Stimulated activated naive CD4-positive, alpha-beta T cell treated with Interleukin-2 at 50 U/mL for 16 hours (primary cell): ENCODE results near the gene KRT74.
A peak's percentile ranks its signal among the peaks of the same experiment; 100 is the strongest.
"Not testable (repeated sequence)": the region's sequence is repeated elsewhere in the genome, so short reads cannot be mapped to it uniquely, and the experiment has no call there.

Experiments
- DNase-seq: peaks from one replicate; lab custom pipeline; 2025; lab: John Stamatoyannopoulos, UW

Gene KRT74

GRCh38 chr12:52602552-52602951 lies 28.9 kb upstream of the KRT74 start:
- no peak for DNase-seq

DNA sequence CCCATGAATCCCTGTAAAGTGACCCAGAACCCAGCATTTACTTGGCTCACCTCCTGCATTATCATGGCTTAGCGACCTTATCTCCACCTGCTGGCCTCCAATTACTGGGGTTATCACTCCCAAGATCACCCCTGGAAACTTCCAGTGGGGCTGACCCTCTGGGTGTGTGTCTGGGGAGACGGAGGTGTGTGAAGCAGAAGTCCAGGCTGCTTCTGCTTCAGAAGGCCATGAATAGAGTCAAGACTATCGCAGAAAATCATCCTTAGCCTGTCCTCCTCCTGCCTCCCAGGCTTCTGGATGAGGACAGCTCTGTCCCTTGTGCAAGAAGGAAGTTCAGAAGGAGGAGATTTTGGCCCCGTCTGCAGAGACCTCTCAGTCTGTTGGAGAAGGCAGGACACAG lies 28.0 kb upstream of the KRT74 start:
- no peak for DNase-seq

- DNase-seq, result no peak
Measured at GRCh38 chr12:52600941-52601481, 27.4 kb upstream of the KRT74 start, which contains the start of gene KRT72. KRT72 (minus strand) TSS chr12:52601463; CDS start chr12:52601452, 11 bp downstream.

DNA sequence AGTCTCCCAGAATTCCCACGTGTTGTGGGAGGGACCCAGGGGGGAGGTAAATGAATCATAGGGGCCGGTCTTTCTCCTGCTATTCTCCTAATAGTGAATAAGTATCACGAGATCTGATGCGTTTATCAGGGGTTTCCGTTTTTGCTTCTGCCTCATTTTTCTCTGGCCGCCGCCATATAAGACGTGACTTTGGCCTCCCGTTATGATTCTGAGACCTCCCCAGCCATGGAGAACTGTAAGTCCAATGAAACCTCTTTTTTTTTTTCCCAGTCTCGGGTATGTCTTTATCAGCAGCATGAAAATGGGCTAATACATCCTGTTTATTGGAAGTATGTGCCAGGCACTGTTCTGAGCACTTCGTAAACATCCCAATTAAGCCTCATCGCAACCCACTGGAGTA lies 26.8 kb upstream of the KRT74 start:
- DNase-seq, result no peak

- DNase-seq, result no peak
Measured at GRCh38 chr12:52600071-52600470, 26.4 kb upstream of the KRT74 start.

GRCh38 chr12:52598966-52599365 lies 25.3 kb upstream of the KRT74 start:
- no peak for DNase-seq

DNA sequence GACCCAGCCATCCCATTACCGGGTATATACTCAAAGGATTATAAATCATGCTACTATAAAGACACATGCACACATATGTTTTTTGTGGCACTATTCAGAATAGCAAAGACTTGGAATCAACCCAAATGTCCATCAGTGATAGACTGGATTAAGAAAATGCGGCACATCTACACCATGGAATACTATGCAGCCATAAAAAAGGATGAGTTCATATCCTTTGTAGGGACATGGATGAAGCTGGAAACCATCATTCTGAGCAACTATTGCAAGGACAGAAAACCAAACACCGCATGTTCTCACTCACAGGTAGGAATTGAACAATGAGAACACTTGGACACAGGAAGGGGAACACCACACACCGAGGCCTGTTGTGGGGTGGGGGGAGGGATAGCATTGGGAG lies 20.6 kb upstream of the KRT74 start:
- DNase-seq, result not testable (repeated sequence)

DNA sequence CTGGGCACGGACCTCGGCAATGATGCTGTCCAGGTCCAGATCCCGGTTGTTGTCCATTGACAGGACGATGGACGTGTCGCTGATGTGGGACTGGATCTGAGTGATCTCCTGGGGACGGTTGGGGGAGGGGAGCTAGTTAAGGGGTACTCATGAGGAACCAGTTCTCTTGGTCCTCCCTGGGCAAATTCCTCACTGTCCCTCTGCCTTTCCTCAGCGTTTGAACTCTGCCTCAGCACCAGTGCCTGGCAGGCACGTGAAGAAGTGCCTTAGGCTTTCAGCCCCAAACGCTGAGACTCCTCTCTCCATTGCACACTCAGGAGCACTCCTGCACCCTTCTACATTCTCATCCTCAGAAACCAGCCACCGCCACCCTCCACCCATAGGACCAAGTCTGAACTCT lies 17.9 kb upstream of the KRT74 start:
- no peak for DNase-seq

GRCh38 chr12:52590021-52590420 lies 16.4 kb upstream of the KRT74 start:
- no peak for DNase-seq

DNA sequence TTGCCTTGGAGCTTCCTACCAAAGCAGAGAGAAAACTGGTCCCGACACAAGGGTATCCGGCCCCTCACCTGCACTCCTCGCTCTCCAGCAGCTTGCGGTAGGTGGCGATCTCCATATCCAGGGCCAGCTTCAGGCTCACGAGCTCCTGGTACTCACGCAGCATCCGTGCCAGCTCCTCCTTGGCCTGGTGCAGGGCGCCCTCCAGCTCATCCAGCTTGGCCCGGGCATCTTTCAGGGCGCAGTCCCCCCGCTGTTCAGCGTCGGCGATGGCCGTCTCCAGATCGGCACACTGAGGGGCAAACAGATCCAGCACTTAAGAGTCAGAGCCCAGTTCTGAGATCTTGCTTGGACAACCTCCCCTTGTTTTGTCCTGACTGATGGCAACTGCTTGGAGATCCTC lies 13.9 kb upstream of the KRT74 start:
- DNase-seq, result no peak

GRCh38 chr12:52585946-52586345 lies 12.3 kb upstream of the KRT74 start:
- DNase-seq, result no peak

DNA sequence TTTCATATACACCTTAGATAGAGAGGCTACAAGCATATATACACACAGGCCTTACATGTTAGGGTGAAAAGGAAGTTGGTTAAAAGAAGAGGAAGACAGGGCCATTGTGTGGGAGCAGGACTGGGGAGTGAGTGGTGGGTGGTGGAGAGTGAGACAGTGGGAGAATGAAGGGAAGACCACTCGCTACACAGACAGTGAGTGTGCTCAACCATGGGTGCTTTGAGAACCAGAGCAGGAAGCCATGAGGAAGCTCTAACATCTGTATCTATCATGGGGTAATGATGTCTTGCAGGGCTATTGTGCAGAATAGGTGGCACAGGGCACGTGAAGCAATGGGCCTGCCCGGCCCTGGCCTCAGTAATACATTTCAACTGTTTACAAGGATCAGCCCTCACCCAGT lies 11.4 kb upstream of the KRT74 start:
- no peak for DNase-seq

GRCh38 chr12:52584156-52584682 lies 10.6 kb upstream of the KRT74 start:
- DNase-seq, result no peak

GRCh38 chr12:52582971-52583456 lies 9.4 kb upstream of the KRT74 start:
- peak; percentile 40 for DNase-seq

GRCh38 chr12:52582486-52582885 lies 8.8 kb upstream of the KRT74 start:
- DNase-seq, result no peak

GRCh38 chr12:52581481-52581880 lies 7.8 kb upstream of the KRT74 start:
- DNase-seq, result no peak

GRCh38 chr12:52581066-52581465 lies 7.4 kb upstream of the KRT74 start:
- DNase-seq, result no peak

DNA sequence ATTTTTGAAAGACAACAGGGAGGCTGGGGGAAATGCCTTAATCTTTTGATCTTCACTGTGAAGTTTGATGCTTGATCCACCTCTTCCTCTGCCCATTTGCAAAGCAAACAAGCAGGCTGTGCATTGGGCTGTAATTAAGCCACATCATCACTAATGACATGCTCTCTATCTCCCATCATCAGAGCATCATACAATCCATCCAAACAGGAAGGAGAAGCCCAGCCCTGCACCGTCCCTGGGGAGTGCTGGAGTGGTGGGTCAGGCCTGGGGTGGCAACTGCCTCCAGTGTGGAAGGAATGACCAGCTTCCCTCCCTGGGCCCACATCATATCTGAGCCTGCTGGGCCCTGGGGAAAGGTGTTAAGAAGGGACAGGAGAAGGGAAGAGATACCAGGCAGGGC lies 6.9 kb upstream of the KRT74 start:
- no peak for DNase-seq

DNA sequence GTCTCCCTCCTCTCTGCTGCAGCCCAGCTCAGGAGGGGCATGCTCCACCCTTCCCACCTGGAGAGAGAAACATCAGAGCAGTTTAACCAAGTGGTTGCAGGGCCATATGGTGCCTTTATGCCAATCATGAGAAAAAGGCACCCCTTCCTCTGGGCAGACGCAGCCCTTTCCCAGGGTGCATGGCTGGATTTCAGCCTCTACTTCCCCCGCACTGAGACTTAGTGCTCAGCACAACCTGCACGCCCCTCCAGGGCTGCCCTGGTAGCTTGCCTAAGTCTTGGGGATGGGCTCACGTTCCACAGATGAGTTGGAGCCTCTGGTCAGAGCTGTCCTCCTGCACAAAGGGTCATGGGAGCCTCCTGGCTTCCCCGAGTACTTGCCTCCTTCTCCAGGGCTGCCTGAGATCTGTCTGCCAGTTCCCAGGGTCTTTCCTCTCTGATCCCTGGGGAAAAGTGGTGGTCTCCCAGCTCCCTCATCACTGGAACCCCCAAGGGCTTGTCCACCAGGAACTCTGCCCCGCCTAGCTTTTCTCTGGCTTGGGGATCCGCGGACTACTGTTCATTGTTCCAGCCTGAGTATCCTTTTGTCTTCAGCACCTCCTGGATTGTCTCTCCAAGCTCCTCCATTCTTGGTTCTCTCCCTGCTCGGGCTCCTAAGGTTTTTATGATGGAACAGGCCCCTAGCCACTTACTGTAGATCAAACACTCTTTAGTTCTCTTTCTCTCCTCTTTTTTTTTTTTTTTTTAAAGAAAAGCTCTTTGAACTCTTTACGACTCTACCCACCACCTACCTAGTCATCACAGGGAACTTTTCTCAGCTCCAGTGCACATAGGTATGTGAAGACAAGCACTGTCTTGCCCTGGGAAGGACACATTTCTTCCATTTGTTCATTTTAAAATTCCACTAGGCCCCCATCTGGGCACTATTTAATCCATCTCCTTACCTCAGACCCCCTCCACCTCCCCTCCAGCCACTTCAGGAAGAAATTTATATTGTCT lies 6.1 kb upstream of the KRT74 start:
- no peak for DNase-seq

GRCh38 chr12:52578469-52578868 lies 4.8 kb upstream of the KRT74 start:
- no peak for DNase-seq

- no peak for DNase-seq
Measured at GRCh38 chr12:52577316-52577715, 3.7 kb upstream of the KRT74 start.

DNA sequence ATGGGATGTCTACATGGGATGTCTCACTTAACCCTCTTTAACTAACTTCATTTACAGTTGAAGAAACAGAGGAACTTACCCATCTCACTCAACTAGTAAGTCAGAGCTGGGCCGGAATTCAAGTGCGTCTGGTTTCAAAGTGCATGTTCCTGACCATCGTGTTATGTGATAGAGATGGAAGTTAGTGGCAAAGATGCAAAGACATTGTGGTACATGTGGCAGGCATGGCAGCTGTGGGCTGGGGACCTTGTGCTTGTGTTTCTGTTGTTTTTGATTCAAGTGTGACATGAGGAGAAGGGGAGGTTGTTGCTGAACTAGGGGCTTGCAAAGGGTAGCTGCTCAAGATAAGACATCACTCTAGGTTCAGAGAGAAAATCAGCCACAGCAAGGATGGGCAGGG lies 2.3 kb upstream of the KRT74 start:
- DNase-seq, result no peak

DNA sequence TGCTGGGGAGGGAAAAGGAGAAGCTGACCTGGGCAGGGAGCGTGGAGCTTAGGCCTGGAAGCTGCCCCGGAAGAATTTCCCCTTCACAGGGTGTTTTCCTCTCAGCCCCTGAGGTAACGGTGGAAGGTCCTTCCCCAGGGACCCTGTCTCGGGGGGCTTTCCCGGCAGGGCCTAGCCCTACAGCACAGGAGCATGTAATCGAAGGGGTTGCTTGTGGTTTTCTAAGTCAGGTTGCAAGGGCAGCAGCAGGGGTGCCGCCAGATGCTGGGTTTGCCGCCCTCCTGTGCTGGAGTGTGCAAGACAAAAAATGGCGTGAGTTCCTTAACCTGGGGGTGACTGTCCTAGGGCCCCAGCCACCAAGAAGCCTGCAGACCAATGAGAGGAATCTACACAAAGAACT lies 1.6 kb upstream of the KRT74 start:
- DNase-seq, result no peak
